ENCODE data around the gene IL1RAPL1. TPM values are rescaled to one million over a fixed set of nuclear protein-coding genes. Genes with fewer than 3 reads are reported as not detected.

IL1RAPL1 gene
- total RNA-seq, 1 donor from 2014 or later = 3.6 TPM

- peaks cover 3% of the 10 kb centered on the region for H3K4me1 Mint-ChIP-seq (ENCODE audit: low read depth)
- no peaks in the 10 kb centered on the region for H3K9me3 Mint-ChIP-seq (ENCODE audit: low read depth)
- TF ChIP-seq CTCF (IDR thresholded peaks at IDR 0.05; ENCODE audit: unreplicated experiment) = no peak
- no peak for DNase-seq (ENCODE audit: low spot score, unreplicated experiment)
- H3K36me3 Mint-ChIP-seq (ENCODE audit: insufficient read depth) = no peaks in the 10 kb centered on the region
- H3K4me3 Mint-ChIP-seq (ENCODE audit: low read depth) = no peak overlapping the region
- H3K27ac Mint-ChIP-seq = no peak overlapping the region
- no peaks in the 10 kb centered on the region for H3K27me3 Mint-ChIP-seq
Measured at GRCh38 chrX:29869837-29870236, 1282.6 kb downstream of the IL1RAPL1 start.

- Mint-ChIP-seq H3K4me3 (ENCODE audit: low read depth) (no peak overlapping the region), H3K4me1 (ENCODE audit: low read depth) (peaks cover 3% of the 10 kb centered on the region), H3K36me3 (ENCODE audit: insufficient read depth) (no peaks in the 10 kb centered on the region), H3K27ac (no peak overlapping the region), H3K9me3 (ENCODE audit: low read depth) (no peaks in the 10 kb centered on the region), H3K27me3 (no peaks in the 10 kb centered on the region)
- TF ChIP-seq CTCF (IDR thresholded peaks at IDR 0.05; ENCODE audit: unreplicated experiment) = no peak
- DNase-seq (ENCODE audit: low spot score, unreplicated experiment) = no peak
Measured at GRCh38 chrX:29870608-29871007, 1283.4 kb downstream of the IL1RAPL1 start.

- Mint-ChIP-seq H3K9me3 (ENCODE audit: low read depth) (no peaks in the 10 kb centered on the region), H3K4me3 (ENCODE audit: low read depth) (no peak overlapping the region), H3K36me3 (ENCODE audit: insufficient read depth) (no peaks in the 10 kb centered on the region), H3K4me1 (ENCODE audit: low read depth) (peaks cover 3% of the 10 kb centered on the region), H3K27ac (no peak overlapping the region), H3K27me3 (no peaks in the 10 kb centered on the region)
- TF ChIP-seq CTCF (IDR thresholded peaks at IDR 0.05; ENCODE audit: unreplicated experiment) = no peak
- DNase-seq (ENCODE audit: low spot score, unreplicated experiment) = no peak
Measured at GRCh38 chrX:29872831-29873230, 1285.6 kb downstream of the IL1RAPL1 start.

- Mint-ChIP-seq H3K9me3 (ENCODE audit: low read depth) (no peaks in the 10 kb centered on the region), H3K4me1 (ENCODE audit: low read depth) (peaks cover 3% of the 10 kb centered on the region), H3K27me3 (no peaks in the 10 kb centered on the region), H3K36me3 (ENCODE audit: insufficient read depth) (no peaks in the 10 kb centered on the region), H3K27ac (no peak overlapping the region), H3K4me3 (ENCODE audit: low read depth) (no peak overlapping the region)
- TF ChIP-seq CTCF (IDR thresholded peaks at IDR 0.05; ENCODE audit: unreplicated experiment) = no peak
- no peak for DNase-seq (ENCODE audit: low spot score, unreplicated experiment)
Measured at GRCh38 chrX:29876733-29877132, 1289.5 kb downstream of the IL1RAPL1 start.

- Mint-ChIP-seq H3K27me3 (no peaks in the 10 kb centered on the region), H3K4me3 (ENCODE audit: low read depth) (no peak overlapping the region), H3K27ac (no peak overlapping the region), H3K9me3 (ENCODE audit: low read depth) (no peaks in the 10 kb centered on the region), H3K4me1 (ENCODE audit: low read depth) (peaks cover 4% of the 10 kb centered on the region), H3K36me3 (ENCODE audit: insufficient read depth) (no peaks in the 10 kb centered on the region)
- no peak for DNase-seq (ENCODE audit: low spot score, unreplicated experiment)
- TF ChIP-seq CTCF (IDR thresholded peaks at IDR 0.05; ENCODE audit: unreplicated experiment) = no peak
Measured at GRCh38 chrX:29880977-29881376, 1293.7 kb downstream of the IL1RAPL1 start.
